Measurements from ENCODE around the gene CABP5.

CABP5 gene

GRCh38 chr19:48029431-48029830, 14.4 kb downstream of the CABP5 start:
- no peak for DNase-seq

GRCh38 chr19:48025480-48025879, 18.4 kb downstream of the CABP5 start:
- no peak for DNase-seq

- DNase-seq = no peak
Measured at GRCh38 chr19:48023518-48023917, 20.4 kb downstream of the CABP5 start.

- DNase-seq = no peak
Measured at GRCh38 chr19:48023011-48023410, 20.9 kb downstream of the CABP5 start.

- DNase-seq = no peak
Measured at GRCh38 chr19:48020686-48021085, 23.2 kb downstream of the CABP5 start.

- no peak for DNase-seq
Measured at GRCh38 chr19:48010932-48011758, 32.7 kb downstream of the CABP5 start.

- DNase-seq = no peak
Measured at GRCh38 chr19:48006762-48007161, 37.1 kb downstream of the CABP5 start.

GRCh38 chr19:48004236-48004635, 39.6 kb downstream of the CABP5 start:
- no peak for DNase-seq

GRCh38 chr19:48000846-48001245, 43.0 kb downstream of the CABP5 start:
- no peak for DNase-seq

- no peak for DNase-seq
Measured at GRCh38 chr19:47998800-47999199, 45.1 kb downstream of the CABP5 start.

- DNase-seq = no peak
Measured at GRCh38 chr19:47996230-47996727, 47.6 kb downstream of the CABP5 start.

GRCh38 chr19:47994209-47994802, 49.6 kb downstream of the CABP5 start, which contains the start of gene ELSPBP1:
Gene ELSPBP1 (plus strand): TSS chr19:47994632. CDS start chr19:48008668, 14,036 bp downstream.
- no peak for DNase-seq

GRCh38 chr19:47992070-47992469, 51.8 kb downstream of the CABP5 start, which contains the start of gene BSPH1:
Gene BSPH1 (minus strand): TSS chr19:47992170. CDS start chr19:47992081, 89 bp downstream.
- no peak for DNase-seq

- no peak for DNase-seq
Measured at GRCh38 chr19:47991191-47991808, 52.6 kb downstream of the CABP5 start.

All from CD4-positive, alpha-beta T cell treated with Interleukin-17A for 4 hours (primary cell).